Motor neuron (in vitro differentiated cells): ENCODE results near the gene OLFML2A. TPM values are rescaled to one million over a fixed set of nuclear protein-coding genes. Genes with fewer than 3 reads are reported as not detected.

Experiments
- ATAC-seq, 8 experiments: fragments of 200-7000 bp; cut with Tn5 transposase; replicated peaks in 6 of 8; 2 replicates each; pipeline ENCODE4 v1.8.0; 2021; ENCODE audit warnings: mild to moderate bottlenecking in 8 of 8, moderate library complexity in 8 of 8
- H3K27ac ChIP-seq, 2 donors: fragments of 250-450 bp; sonication (Bioruptor Pico); 2 replicates each; pipeline ENCODE4 v1.9.0; 2021; ENCODE audit warnings: antibody characterized with exemption in 2 of 2, mild to moderate bottlenecking in 2 of 2, moderate library complexity in 1 of 2
- H3K4me1 ChIP-seq, 2 donors: fragments of 250-450 bp; sonication (Bioruptor Pico); replicated peaks in 1 of 2; 2 replicates each; pipeline ENCODE4 v1.6.1; 2021; ENCODE audit warnings: antibody characterized with exemption in 2 of 2, mild to moderate bottlenecking in 2 of 2, moderate library complexity in 1 of 2
- H3K4me3 ChIP-seq, 5 donors: fragments of 250-450 bp; sonication (Bioruptor Pico); 2 replicates each; pipeline ENCODE4 v1.9.0; 2021; ENCODE audit warnings: antibody characterized with exemption in 5 of 5, mild to moderate bottlenecking in 5 of 5, moderate library complexity in 4 of 5
- WGBS, 10 experiments: fragments of 450-650 bp; shearing (Covaris generic); methylation state at CpG; one replicate each; pipeline ENCODE4 v1.0.0; 2022; 5-methylcytosine and 5-hydroxymethylcytosine counted together
- in situ Hi-C, 9 experiments: fragments of 400-800 bp; cut with MboI; loops; one replicate each; pipeline ENCODE4 v1.15.0; 2021; ENCODE audit warnings: low sequenced_read_pairs in 9 of 9, low pct_unique_long_range_greater_than_20kb in 2 of 9; ENCODE audit not compliant: unreplicated experiment in 9 of 9
- total RNA-seq, 8 experiments: library from RNA; unstranded; fragments of 300-600 nt; gene quantifications; 2 replicates each; pipeline versions ENCODE4 v1.2.3 to v1.2.4, GENCODE V29; 2022

OLFML2A gene
- total RNA-seq, 8 experiments from 2014 or later: 0.10 to 14.3 (median 0.37) TPM

DNA sequence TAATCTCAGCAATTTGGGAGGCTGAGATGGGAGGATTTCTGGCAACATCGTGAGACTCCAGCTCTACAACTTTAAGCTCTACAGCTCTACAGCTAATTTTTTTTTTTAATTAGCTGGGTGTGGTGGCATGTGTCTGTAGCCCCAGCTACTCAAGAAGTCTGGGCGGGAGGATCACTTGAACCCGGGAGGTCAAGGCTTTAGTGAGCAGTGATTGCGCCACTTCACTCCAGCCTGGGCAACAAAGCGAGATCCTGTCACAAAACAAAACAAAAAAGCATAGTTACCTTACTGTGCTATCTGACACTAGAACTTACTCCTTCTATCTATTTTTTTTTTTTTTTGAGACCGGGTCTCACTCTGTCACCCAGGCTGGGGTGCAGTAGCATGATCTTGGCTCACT is 70.0 kb downstream of the OLFML2A start:
- H3K4me3 ChIP-seq: no peak overlapping the region
- H3K27ac ChIP-seq: no peak overlapping the region
- in situ Hi-C loops: loop anchor here in 3 of 9 experiments (10.0 kb wide), 2 partner anchors 62 to 72 kb away; partner anchors contain the start of genes NR6A1 (in 2 of the 3) and OLFML2A (in 2 of the 3)
- peaks cover 0 to 3% of the 10 kb centered on the region in 2 donors for H3K4me1 ChIP-seq
- 60 to 100% (median 83%) methylated on average over 1 to 6 of the region's 6 CpGs; no CpG with 5 or more reads in 2 of the 10 experiments for WGBS, 10 experiments
- ATAC-seq: peak in 1 of 8 experiments; percentile 37

DNA sequence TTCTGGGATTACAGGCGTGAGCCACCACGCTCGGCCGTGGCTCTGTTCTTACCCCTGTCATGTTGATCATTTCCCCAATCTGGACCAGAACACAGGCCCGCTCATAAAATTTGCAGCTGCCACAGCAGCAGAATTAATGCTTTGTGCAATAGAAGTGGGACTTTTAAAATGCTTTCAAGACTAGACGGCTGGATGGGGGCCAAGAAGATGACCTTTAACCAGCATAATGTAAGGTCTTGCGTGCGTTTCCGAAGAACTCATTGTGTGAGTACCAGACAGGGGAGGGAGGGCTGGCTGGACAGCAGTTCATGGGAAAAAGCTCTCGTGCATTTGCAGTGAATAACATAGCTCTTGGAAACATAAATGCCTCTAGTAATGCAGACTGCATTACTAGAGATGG is 72.9 kb downstream of the OLFML2A start:
- no peak overlapping the region for H3K4me3 ChIP-seq
- H3K4me1 ChIP-seq: peaks cover 0 to 9% of the 10 kb centered on the region in 2 donors
- no peak overlapping the region for H3K27ac ChIP-seq
- ATAC-seq: peak in 2 of 8 experiments; percentile 5 to 27
- WGBS, 10 experiments: 22 to 83% (median 42%) methylated on average over 3 to 8 of the region's 10 CpGs; no CpG with 5 or more reads in 4 of the 10 experiments
- in situ Hi-C loops: loop anchor here in 8 of 9 experiments (5.0 to 25.0 kb wide), 4 partner anchors 65 to 88 kb away; partner anchors contain the start of genes NR6A1 (in 7 of the 8) and OLFML2A (in 4 of the 8)

- WGBS, 10 experiments: 39 to 100% (median 40%) methylated on average over 1 to 4 of the region's 13 CpGs; no CpG with 5 or more reads in 5 of the 10 experiments
- ATAC-seq: no peak
- Histone ChIP-seq H3K4me1 (peaks cover 0 to 9% of the 10 kb centered on the region in 2 donors), H3K4me3 (peak overlapping the region in 2 of 5 donors; percentile 29 to 36), H3K27ac (no peak overlapping the region)
- in situ Hi-C loops: loop anchor here in 5 of 9 experiments (5.0 to 25.0 kb wide), 3 partner anchors 77 to 90 kb away; partner anchors contain the start of genes NR6A1 (in 5 of the 5) and OLFML2A (in 2 of the 5)
These were observed 75.3 kb downstream of the OLFML2A start for GRCh38 chr9:124852121-124852828.

DNA sequence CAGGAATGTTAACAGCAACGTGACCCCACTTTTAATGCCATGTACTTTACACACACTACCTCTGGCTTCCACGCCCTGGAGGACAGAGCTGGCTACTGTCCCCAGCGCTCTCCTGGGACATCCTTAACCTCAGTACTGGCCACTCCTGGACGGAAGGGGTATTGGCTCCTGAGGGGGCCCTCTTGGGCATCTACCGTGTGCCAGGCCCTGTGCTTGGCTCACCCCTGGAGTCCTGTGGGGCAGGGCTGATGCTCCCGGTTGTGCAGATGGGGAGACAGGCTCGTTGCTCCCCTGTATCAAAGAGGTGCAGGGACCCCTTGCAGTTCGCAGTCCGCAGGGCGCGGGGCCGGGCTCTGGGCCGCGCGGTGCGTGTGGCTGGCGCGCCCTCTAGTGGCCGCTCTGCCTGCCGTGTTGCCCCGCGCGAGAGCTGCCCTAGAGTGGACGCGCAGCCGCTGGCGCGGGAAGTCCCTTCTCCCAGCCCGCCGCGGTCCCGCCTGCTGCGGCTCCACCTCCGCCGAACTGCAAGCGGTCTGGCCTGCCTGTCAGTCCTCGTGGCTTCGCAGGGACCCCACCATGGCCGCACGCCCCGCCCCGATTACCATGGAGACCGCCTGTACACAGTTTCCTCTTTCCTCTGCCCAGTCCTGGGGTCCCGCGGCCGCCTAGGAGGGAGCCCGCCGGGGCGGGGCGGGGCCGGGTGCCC is 76.0 kb downstream of the OLFML2A start, which contains the start of gene WDR38:
WDR38 (plus strand) TSS at position 632 of the 703 bp plus-strand sequence. CDS start 72 bp downstream, outside the sequence.
- H3K27ac ChIP-seq: no peak within 1 kb of the TSS
- WGBS, 10 experiments: 1 to 31% (median 4%) methylated on average over 4 to 21 of the region's 51 CpGs; no CpG with 5 or more reads in 6 of the 10 experiments
- peak; percentile 76 to 93 (median 87) for ATAC-seq
- H3K4me3 ChIP-seq: peak within 1 kb of the TSS; percentile 20 to 36 (median 27)
- in situ Hi-C loops: loop anchor here in 5 of 9 experiments (5.0 to 25.0 kb wide), 3 partner anchors 78 to 91 kb away; partner anchors contain the start of genes NR6A1 (in 5 of the 5) and OLFML2A (in 2 of the 5)
- peaks cover 0 to 9% of the 10 kb centered on the region in 2 donors for H3K4me1 ChIP-seq

GRCh38 chr9:124853605-124854143 is 76.7 kb downstream of the OLFML2A start:
- ATAC-seq: no peak
- in situ Hi-C loops: loop anchor here in 5 of 9 experiments (5.0 to 25.0 kb wide), 3 partner anchors 79 to 91 kb away; partner anchors contain the start of genes NR6A1 (in 5 of the 5) and OLFML2A (in 2 of the 5)
- peaks cover 0 to 9% of the 10 kb centered on the region in 2 donors for H3K4me1 ChIP-seq
- 20 to 91% (median 71%) methylated on average over 1 to 4 of the region's 11 CpGs; no CpG with 5 or more reads in 6 of the 10 experiments for whole genome bisulfite sequencing, 10 experiments
- no peak overlapping the region for H3K27ac ChIP-seq
- H3K4me3 ChIP-seq: peak overlapping the region in 3 of 5 donors; percentile 20 to 36 (median 27)

GRCh38 chr9:124854161-124854560 is 77.2 kb downstream of the OLFML2A start:
- in situ Hi-C loops: loop anchor here in 5 of 9 experiments (5.0 to 25.0 kb wide), 3 partner anchors 79 to 92 kb away; partner anchors contain the start of genes NR6A1 (in 5 of the 5) and OLFML2A (in 2 of the 5)
- no peak overlapping the region for H3K4me3 ChIP-seq
- peaks cover 0 to 9% of the 10 kb centered on the region in 2 donors for H3K4me1 ChIP-seq
- ATAC-seq: no peak
- H3K27ac ChIP-seq: no peak overlapping the region
- WGBS, 10 experiments: 78 to 100% (median 95%) methylated on average over 1 to 4 of the region's 8 CpGs; no CpG with 5 or more reads in 6 of the 10 experiments

GRCh38 chr9:124854822-124855221 is 77.9 kb downstream of the OLFML2A start:
- peak overlapping the region in 1 of 2 donors; percentile 7 for H3K27ac ChIP-seq
- no peak overlapping the region for H3K4me3 ChIP-seq
- peaks cover under 1 to 9% of the 10 kb centered on the region in 2 donors for H3K4me1 ChIP-seq
- 29 to 80% (median 58%) methylated on average over 1 to 5 of the region's 7 CpGs; no CpG with 5 or more reads in 3 of the 10 experiments for WGBS, 10 experiments
- in situ Hi-C loops: loop anchor here in 5 of 9 experiments (5.0 to 25.0 kb wide), 3 partner anchors 80 to 93 kb away; partner anchors contain the start of genes NR6A1 (in 5 of the 5) and OLFML2A (in 2 of the 5)
- no peak for ATAC-seq

- WGBS, 10 experiments: 92% methylated on average over 9 of the region's 18 CpGs; no CpG with 5 or more reads in 9 of the 10 experiments
- no peak overlapping the region for H3K4me3 ChIP-seq
- H3K4me1 ChIP-seq: peaks cover 8 to 10% of the 10 kb centered on the region in 2 donors
- no peak overlapping the region for H3K27ac ChIP-seq
- in situ Hi-C loops: loop anchor here in 3 of 9 experiments (10.0 to 25.0 kb wide), 2 partner anchors 81 to 93 kb away; partner anchors contain the start of genes NR6A1 (in 3 of the 3) and OLFML2A (in 2 of the 3)
- ATAC-seq: no peak
These were observed 78.6 kb downstream of the OLFML2A start for GRCh38 chr9:124855566-124855943.

GRCh38 chr9:124855944-124856765 is 79.2 kb downstream of the OLFML2A start:
- WGBS, 10 experiments: 56 to 80% (median 56%) methylated on average over 2 to 4 of the region's 16 CpGs; no CpG with 5 or more reads in 7 of the 10 experiments
- ATAC-seq: peak in 5 of 8 experiments; percentile 1 to 10 (median 4)
- in situ Hi-C loops: loop anchor here in 3 of 9 experiments (10.0 to 25.0 kb wide), 2 partner anchors 81 to 94 kb away; partner anchors contain the start of genes NR6A1 (in 3 of the 3) and OLFML2A (in 2 of the 3)

DNA sequence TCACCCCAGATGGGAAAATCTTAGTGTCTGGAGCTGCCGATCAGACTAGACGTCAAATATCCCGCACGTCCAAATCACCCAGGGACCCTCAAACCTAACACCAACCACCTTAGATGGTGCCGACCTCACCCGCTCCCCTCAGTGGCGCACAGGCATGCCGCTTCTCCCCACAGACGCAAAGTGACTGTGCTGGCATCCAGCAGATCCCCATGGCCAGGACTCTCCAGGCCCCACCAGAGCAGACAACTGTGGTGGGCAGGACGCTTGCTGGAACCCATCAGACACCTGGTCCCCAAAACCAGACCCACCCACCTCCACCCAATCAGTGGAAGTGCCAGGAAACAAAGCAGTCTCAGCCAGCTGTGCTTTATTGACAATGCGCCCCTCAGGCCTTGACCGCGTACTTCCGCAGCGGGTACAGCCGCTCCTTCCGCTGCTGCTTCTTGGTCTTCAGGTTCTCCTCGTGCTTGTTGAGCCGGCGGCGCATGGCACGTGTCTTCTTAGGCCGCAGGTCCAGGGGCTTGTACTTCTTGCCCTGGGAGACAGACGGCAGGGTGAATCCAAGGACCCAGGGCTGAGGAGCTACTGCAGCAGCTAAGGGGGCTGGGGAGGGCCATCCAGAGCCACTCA is 80.7 kb downstream of the OLFML2A start:
- Histone ChIP-seq H3K27ac (no peak overlapping the region), H3K4me1 (peaks cover 12 to 13% of the 10 kb centered on the region in 2 donors), H3K4me3 (no peak overlapping the region)
- ATAC-seq: no peak
- in situ Hi-C loops: loop anchor here in 3 of 9 experiments (10.0 to 25.0 kb wide), 2 partner anchors 83 to 95 kb away; partner anchors contain the start of genes NR6A1 (in 3 of the 3) and OLFML2A (in 2 of the 3)
- WGBS, 10 experiments: 75 to 100% (median 85%) methylated on average over 1 to 11 of the region's 24 CpGs; no CpG with 5 or more reads in 7 of the 10 experiments

More at GRCh38 chr9:124855944-124856765, 79.2 kb downstream of the OLFML2A start:
- H3K4me1 ChIP-seq: peaks cover 10 to 15% of the 10 kb centered on the region in 2 donors
- no peak overlapping the region for H3K4me3 ChIP-seq
- no peak overlapping the region for H3K27ac ChIP-seq
